ENCODE results near the gene TTC28. TPM values are rescaled to one million over a fixed set of nuclear protein-coding genes. Genes with fewer than 3 reads are reported as not detected.

Gene TTC28
- polyA plus RNA-seq, 1 donor from 2014 or later: 14.8 TPM

DNA sequence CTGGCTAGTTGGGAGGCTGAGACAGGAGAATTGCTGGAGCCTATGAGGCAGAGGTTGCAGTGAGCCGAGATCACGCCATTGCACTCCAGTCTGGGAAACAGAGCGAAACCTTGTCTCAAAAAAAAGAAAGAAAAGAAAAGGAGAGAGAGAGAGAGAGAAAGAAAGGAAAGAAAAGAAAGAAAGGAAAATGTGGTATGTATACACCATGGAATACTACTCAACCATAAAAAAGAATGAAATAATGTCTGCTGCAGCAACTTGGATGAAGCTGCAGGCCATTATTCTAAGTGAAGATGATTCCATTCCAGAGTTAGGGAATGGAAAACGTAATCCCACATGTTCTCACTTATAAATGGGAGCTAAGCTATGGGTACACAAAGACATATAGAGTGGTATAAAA lies 30.8 kb downstream of the TTC28 start:
- Histone ChIP-seq H3K36me3 (ENCODE audit: insufficient read depth, low read length) (no peaks in the 10 kb centered on the region), H3F3A (ENCODE audit: insufficient read depth, low read length, poor library complexity, severe bottlenecking) (no peaks in the 10 kb centered on the region), H3K27me3 (ENCODE audit: insufficient read depth, low read depth, low read length) (no peaks in the 10 kb centered on the region), H3K27ac (ENCODE audit: low read length) (no peak overlapping the region), H3K79me2 (replicated peaks; ENCODE audit: insufficient read depth, low read length) (no peaks in the 10 kb centered on the region), H2AFZ (ENCODE audit: low read depth, low read length) (no peak overlapping the region), H3K4me2 (ENCODE audit: low read length) (no peak overlapping the region), H3K9ac (ENCODE audit: low read length) (no peak overlapping the region), H3K9me3 (ENCODE audit: low read length) (no peaks in the 10 kb centered on the region), H4K20me1 (ENCODE audit: insufficient read depth) (no peaks in the 10 kb centered on the region), H3K9me2 (ENCODE audit: insufficient read depth, low read length) (no peaks in the 10 kb centered on the region), H3K4me3 (ENCODE audit: low read length) (no peak overlapping the region)
- TF ChIP-seq MXI1 (conservative IDR thresholded peaks at IDR 0.05; ENCODE audit: poor library complexity, severe bottlenecking) (no peak), POLR2AphosphoS5 (IDR thresholded peaks at IDR 0.05) (no peak), SMC3 (conservative IDR thresholded peaks at IDR 0.05; ENCODE audit: poor library complexity) (no peak), EZH2 (IDR thresholded peaks at IDR 0.05; ENCODE audit: borderline replicate concordance, insufficient read depth, low read length, poor library complexity, severe bottlenecking) (no peak), TAF1 (IDR thresholded peaks at IDR 0.05; ENCODE audit: low read depth) (no peak), EP300 (conservative IDR thresholded peaks at IDR 0.05; ENCODE audit: poor library complexity, severe bottlenecking) (no peak), RAD21 (conservative IDR thresholded peaks at IDR 0.05) (no peak)
- TF ChIP-seq, protein P1, sequence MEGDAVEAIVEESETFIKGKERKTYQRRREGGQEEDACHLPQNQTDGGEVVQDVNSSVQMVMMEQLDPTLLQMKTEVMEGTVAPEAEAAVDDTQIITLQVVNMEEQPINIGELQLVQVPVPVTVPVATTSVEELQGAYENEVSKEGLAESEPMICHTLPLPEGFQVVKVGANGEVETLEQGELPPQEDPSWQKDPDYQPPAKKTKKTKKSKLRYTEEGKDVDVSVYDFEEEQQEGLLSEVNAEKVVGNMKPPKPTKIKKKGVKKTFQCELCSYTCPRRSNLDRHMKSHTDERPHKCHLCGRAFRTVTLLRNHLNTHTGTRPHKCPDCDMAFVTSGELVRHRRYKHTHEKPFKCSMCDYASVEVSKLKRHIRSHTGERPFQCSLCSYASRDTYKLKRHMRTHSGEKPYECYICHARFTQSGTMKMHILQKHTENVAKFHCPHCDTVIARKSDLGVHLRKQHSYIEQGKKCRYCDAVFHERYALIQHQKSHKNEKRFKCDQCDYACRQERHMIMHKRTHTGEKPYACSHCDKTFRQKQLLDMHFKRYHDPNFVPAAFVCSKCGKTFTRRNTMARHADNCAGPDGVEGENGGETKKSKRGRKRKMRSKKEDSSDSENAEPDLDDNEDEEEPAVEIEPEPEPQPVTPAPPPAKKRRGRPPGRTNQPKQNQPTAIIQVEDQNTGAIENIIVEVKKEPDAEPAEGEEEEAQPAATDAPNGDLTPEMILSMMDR (IDR thresholded peaks at IDR 0.05; ENCODE audit: poor library complexity, severe bottlenecking): no peak
- TF ChIP-seq, protein P2, sequence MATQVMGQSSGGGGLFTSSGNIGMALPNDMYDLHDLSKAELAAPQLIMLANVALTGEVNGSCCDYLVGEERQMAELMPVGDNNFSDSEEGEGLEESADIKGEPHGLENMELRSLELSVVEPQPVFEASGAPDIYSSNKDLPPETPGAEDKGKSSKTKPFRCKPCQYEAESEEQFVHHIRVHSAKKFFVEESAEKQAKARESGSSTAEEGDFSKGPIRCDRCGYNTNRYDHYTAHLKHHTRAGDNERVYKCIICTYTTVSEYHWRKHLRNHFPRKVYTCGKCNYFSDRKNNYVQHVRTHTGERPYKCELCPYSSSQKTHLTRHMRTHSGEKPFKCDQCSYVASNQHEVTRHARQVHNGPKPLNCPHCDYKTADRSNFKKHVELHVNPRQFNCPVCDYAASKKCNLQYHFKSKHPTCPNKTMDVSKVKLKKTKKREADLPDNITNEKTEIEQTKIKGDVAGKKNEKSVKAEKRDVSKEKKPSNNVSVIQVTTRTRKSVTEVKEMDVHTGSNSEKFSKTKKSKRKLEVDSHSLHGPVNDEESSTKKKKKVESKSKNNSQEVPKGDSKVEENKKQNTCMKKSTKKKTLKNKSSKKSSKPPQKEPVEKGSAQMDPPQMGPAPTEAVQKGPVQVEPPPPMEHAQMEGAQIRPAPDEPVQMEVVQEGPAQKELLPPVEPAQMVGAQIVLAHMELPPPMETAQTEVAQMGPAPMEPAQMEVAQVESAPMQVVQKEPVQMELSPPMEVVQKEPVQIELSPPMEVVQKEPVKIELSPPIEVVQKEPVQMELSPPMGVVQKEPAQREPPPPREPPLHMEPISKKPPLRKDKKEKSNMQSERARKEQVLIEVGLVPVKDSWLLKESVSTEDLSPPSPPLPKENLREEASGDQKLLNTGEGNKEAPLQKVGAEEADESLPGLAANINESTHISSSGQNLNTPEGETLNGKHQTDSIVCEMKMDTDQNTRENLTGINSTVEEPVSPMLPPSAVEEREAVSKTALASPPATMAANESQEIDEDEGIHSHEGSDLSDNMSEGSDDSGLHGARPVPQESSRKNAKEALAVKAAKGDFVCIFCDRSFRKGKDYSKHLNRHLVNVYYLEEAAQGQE (IDR thresholded peaks at IDR 0.05; ENCODE audit: borderline replicate concordance): no peak

DNA sequence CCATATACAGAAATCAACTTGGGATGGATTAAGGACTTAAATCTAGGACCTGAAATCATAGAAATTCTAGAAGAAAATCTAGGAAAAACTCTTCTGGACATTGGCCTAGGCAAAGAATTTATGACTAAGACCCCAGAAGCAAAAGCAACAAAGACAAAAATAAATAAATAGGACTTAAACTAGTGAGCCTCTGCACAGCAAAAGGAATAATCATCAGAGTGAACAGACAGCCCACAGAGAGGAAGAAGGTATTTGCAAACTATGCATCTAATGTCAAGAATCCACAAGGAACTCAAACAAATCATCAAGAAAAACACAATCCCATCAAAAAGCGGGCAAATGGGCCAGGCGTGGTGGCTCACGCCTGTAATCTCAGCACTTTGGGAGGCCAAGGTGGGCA lies 32.4 kb downstream of the TTC28 start:
- Histone ChIP-seq H3F3A (ENCODE audit: insufficient read depth, low read length, poor library complexity, severe bottlenecking) (no peaks in the 10 kb centered on the region), H3K9me2 (ENCODE audit: insufficient read depth, low read length) (no peaks in the 10 kb centered on the region), H3K27ac (ENCODE audit: low read length) (no peak overlapping the region), H3K79me2 (replicated peaks; ENCODE audit: insufficient read depth, low read length) (no peaks in the 10 kb centered on the region), H2AFZ (ENCODE audit: low read depth, low read length) (no peak overlapping the region), H4K20me1 (ENCODE audit: insufficient read depth) (no peaks in the 10 kb centered on the region), H3K27me3 (ENCODE audit: insufficient read depth, low read depth, low read length) (no peaks in the 10 kb centered on the region), H3K9ac (ENCODE audit: low read length) (no peak overlapping the region), H3K36me3 (ENCODE audit: insufficient read depth, low read length) (no peaks in the 10 kb centered on the region), H3K9me3 (ENCODE audit: low read length) (no peaks in the 10 kb centered on the region), H3K4me3 (ENCODE audit: low read length) (no peak overlapping the region), H3K4me2 (ENCODE audit: low read length) (no peak overlapping the region)
- TF ChIP-seq, protein P2 (IDR thresholded peaks at IDR 0.05; ENCODE audit: borderline replicate concordance): no peak
- TF ChIP-seq RAD21 (conservative IDR thresholded peaks at IDR 0.05): no peak
- no peak for TF ChIP-seq POLR2AphosphoS5 (IDR thresholded peaks at IDR 0.05)
- no peak for TF ChIP-seq MXI1 (conservative IDR thresholded peaks at IDR 0.05; ENCODE audit: poor library complexity, severe bottlenecking)
- TF ChIP-seq SMC3 (conservative IDR thresholded peaks at IDR 0.05; ENCODE audit: poor library complexity): no peak
- no peak for TF ChIP-seq EZH2 (IDR thresholded peaks at IDR 0.05; ENCODE audit: borderline replicate concordance, insufficient read depth, low read length, poor library complexity, severe bottlenecking)
- TF ChIP-seq EP300 (conservative IDR thresholded peaks at IDR 0.05; ENCODE audit: poor library complexity, severe bottlenecking): no peak

Data from neural cell (in vitro differentiated cells).